Measurements from ENCODE around the gene DTX3. TPM values are rescaled to one million over a fixed set of nuclear protein-coding genes. Genes with fewer than 3 reads are reported as not detected.

DTX3 gene
- total and polyA plus RNA-seq, 2 of the 13 experiments (the other 11 are each of a cell fraction or from before 2014, with no cell fraction given) = 9.0 to 27.2 TPM

- TF ChIP-seq DBP (CRISPR knock-in tag; IDR thresholded peaks at IDR 0.05; ENCODE audit: not compliant biosample characterization) (no peak), ZNF263 (CRISPR knock-in tag; IDR thresholded peaks at IDR 0.05) (no peak), KMT2B (CRISPR knock-in tag; IDR thresholded peaks at IDR 0.05) (no peak), TBP (CRISPR knock-in tag; IDR thresholded peaks at IDR 0.05) (no peak), ZNF563 (CRISPR knock-in tag; IDR thresholded peaks at IDR 0.05) (no peak), PRPF4 (IDR thresholded peaks at IDR 0.05; ENCODE audit: low read depth, low read length, poor library complexity, severe bottlenecking) (no peak), ZNF792 (CRISPR knock-in tag; IDR thresholded peaks at IDR 0.05) (no peak), SAP130 (CRISPR knock-in tag; IDR thresholded peaks at IDR 0.05; ENCODE audit: low read depth) (no peak), POGZ (CRISPR knock-in tag; IDR thresholded peaks at IDR 0.05) (no peak), EZH2 (conservative IDR thresholded peaks at IDR 0.05; ENCODE audit: low read depth, low read length) (no peak), ZNF570 (CRISPR knock-in tag; IDR thresholded peaks at IDR 0.05; ENCODE audit: borderline replicate concordance) (no peak)
Observed at GRCh38 chr12:57585156-57585555, 19.5 kb upstream of the DTX3 start (continued).

GRCh38 chr12:57586128-57586527 is 18.5 kb upstream of the DTX3 start:
- Histone ChIP-seq H4K20me1 (ENCODE audit: insufficient read depth, low read length) (no peaks in the 10 kb centered on the region), H3K27ac (ENCODE audit: extremely low read length, insufficient read depth, low read length) (no peak overlapping the region), H3K9ac (ENCODE audit: insufficient read depth, low read depth, low read length) (no peak overlapping the region), H3K79me2 (ENCODE audit: insufficient read depth, low read length) (no peaks in the 10 kb centered on the region), H3K4me1 (ENCODE audit: insufficient read depth, low read length) (peaks cover 22% of the 10 kb centered on the region), H3K36me3 (replicated peaks in 1 of 2; ENCODE audit: control insufficient read depth in 1 of 2, insufficient read depth in 2 of 2, low read length in 2 of 2) (peaks cover 3 to 23% of the 10 kb centered on the region in 2 experiments), H3K4me3 (replicated peaks in 1 of 3; ENCODE audit: insufficient read depth in 1 of 3, low read depth in 2 of 3, low read length in 3 of 3) (no peak overlapping the region), H2AFZ (ENCODE audit: low read length) (no peak overlapping the region), H3K9me3 (ENCODE audit: low read length) (no peaks in the 10 kb centered on the region), H3K27me3 (ENCODE audit: control insufficient read depth in 1 of 2, insufficient read depth in 2 of 2, low read length in 2 of 2) (no peaks in the 10 kb centered on the region; a peak in 1 of 5 replicates), H3K4me2 (ENCODE audit: low read depth, low read length) (no peak overlapping the region)
- ChIA-PET POLR2A (no interaction called here), CTCF (ENCODE audit: low intra/inter-chr PET ratio, low total read pairs) (no interaction called here)
- in situ Hi-C loops (cut with HindIII; ENCODE audit: extremely low pct_ligation_motif_present, low pct_unique_long_range_greater_than_20kb) (no loop called here), intact Hi-C loops (cut with micrococcal nuclease; ENCODE audit: unreplicated experiment) (no loop called here)
- ATAC-seq (no peak), DNase-seq (ENCODE audit: low spot score) (no peak), FAIRE-seq (no peak)
- TF ChIP-seq ZNF367 (CRISPR knock-in tag; IDR thresholded peaks at IDR 0.05; ENCODE audit: borderline replicate concordance) (no peak), TAF1 (CRISPR knock-in tag; IDR thresholded peaks at IDR 0.05) (no peak), GPBP1L1 (CRISPR knock-in tag; IDR thresholded peaks at IDR 0.05) (no peak), ZNF607 (CRISPR knock-in tag; IDR thresholded peaks at IDR 0.05; ENCODE audit: borderline replicate concordance) (no peak), ZNF431 (CRISPR knock-in tag; IDR thresholded peaks at IDR 0.05; ENCODE audit: borderline replicate concordance, low read depth) (no peak), HOXA7 (CRISPR knock-in tag; IDR thresholded peaks at IDR 0.05) (no peak), ZBTB26 (CRISPR knock-in tag; IDR thresholded peaks at IDR 0.05; ENCODE audit: borderline replicate concordance) (no peak), DMAP1 (CRISPR knock-in tag; IDR thresholded peaks at IDR 0.05) (no peak), SYNCRIP (IDR thresholded peaks at IDR 0.05; ENCODE audit: insufficient read depth, low read depth, low read length) (no peak)
- no TSS peak for BruUV-seq (replicated peaks)
- WGBS (ENCODE audit: low lambda C conversion rate) = 100% methylated on average over 3 of the region's 3 CpGs

All from HepG2 (cell line).